Activated CD8-positive, alpha-beta memory T cell treated with anti-CD3 and anti-CD28 coated beads for 24 hours (primary cell): ENCODE measurements around the gene WWTR1.

Experiments used
- DNase-seq: peaks from one replicate; pipeline ENCODE4 v3.0.0-alpha.2; 2020

The WWTR1 gene

GRCh38 chr3:149523512-149524299 lies 134.1 kb downstream of the WWTR1 start:
- no peak for DNase-seq

- DNase-seq = no peak
Observed at GRCh38 chr3:149519912-149520311, 137.9 kb downstream of the WWTR1 start.

DNA sequence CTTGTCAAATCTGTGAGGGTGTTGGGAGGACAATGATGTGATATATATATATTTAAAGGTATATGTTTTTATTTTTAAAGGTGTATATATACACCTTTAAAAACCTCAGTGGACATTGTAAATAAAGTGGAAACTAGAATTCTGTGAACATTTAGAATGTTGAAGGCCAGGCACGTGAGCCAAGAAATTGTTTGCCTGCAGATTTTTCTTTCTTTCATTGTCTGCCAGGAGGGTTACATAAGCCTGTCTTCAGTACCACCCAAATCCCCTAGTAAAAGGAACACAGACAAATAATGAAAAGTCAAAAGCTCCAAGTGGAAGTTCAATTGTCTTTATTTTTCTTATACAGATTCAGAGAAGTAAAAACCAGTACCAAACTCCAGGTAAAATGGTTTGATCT lies 140.9 kb downstream of the WWTR1 start:
- no peak for DNase-seq

DNA sequence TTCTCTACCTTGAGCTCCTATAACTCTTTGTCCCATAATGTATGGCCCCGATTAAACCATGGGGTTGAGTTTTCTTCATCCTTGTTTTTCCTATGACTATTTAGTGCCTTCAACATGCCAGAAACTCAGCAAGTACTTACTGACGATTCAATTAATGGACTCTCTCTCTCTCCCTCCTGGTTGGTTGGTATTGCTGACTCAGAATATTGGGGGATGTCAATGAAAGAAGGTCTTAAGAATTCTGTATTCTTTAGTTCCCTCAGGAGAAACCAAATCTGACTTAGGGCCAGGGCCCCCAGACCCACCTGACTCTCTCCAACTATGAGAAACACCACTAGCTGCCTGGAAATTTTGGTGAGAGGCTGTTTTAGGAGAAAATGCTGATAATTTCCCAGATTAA lies 142.6 kb downstream of the WWTR1 start:
- no peak for DNase-seq

DNA sequence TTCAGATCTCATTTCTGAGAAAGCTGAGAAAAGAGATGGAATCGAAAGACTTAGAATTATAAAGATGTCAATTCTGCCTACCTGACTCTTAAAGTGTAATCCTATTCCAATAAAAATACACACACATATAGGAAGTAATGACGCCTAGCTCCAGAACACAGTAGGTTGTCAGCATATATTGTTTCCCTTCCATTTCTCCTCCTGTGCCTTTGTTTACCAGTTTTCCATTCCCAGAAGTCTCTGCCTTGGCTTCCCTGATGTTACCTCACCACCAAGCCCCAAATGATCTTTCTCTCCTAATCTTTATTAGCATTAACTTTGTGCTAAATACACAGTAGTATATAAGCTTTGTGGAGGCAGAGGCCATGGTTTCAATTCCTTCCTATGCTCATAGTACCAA lies 143.4 kb downstream of the WWTR1 start:
- no peak for DNase-seq

GRCh38 chr3:149512073-149512782 lies 145.6 kb downstream of the WWTR1 start:
- no peak for DNase-seq

- DNase-seq = no peak
Observed at GRCh38 chr3:149511040-149511626, 146.7 kb downstream of the WWTR1 start.

DNA sequence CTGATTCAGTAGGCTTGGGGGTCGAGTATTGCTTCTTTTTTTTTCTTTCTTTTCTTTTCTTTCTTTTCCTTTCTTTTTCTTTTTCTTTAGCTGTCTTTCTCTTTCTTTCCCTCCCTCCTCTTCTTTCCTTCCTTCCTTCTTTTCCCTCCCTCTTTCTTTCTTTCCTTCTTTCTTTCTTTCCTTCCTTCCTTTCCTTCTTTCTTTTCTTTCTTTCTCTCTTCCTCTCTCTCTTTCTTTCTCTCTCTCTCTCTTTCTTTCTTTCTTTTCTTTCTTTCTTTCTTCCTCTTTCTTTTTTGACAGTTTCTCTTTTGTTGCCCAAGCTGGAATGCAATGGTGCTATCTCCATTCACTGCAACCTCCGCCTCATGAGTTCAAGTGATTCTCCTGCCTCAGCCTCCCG lies 147.3 kb downstream of the WWTR1 start:
- DNase-seq = no peak

DNA sequence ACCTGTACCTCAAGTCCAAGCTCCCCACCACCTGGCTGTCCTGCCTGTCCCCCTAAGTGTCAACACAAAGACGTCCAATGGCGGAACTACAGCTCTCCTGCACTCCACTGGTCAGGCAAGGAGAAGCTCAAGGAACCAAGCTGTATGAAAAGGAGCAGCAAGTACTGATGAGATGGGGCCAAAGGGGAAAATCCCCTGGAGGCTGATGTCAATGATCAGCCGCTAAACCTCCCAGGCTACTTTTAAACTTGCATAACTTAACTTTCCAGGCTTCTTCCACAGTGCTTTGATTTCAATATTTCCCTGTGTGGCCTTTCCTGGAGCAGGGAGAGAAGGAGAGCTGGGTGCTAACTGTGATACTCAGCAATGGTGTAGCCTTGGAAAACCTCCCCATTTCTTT lies 148.3 kb downstream of the WWTR1 start:
- DNase-seq = no peak

DNA sequence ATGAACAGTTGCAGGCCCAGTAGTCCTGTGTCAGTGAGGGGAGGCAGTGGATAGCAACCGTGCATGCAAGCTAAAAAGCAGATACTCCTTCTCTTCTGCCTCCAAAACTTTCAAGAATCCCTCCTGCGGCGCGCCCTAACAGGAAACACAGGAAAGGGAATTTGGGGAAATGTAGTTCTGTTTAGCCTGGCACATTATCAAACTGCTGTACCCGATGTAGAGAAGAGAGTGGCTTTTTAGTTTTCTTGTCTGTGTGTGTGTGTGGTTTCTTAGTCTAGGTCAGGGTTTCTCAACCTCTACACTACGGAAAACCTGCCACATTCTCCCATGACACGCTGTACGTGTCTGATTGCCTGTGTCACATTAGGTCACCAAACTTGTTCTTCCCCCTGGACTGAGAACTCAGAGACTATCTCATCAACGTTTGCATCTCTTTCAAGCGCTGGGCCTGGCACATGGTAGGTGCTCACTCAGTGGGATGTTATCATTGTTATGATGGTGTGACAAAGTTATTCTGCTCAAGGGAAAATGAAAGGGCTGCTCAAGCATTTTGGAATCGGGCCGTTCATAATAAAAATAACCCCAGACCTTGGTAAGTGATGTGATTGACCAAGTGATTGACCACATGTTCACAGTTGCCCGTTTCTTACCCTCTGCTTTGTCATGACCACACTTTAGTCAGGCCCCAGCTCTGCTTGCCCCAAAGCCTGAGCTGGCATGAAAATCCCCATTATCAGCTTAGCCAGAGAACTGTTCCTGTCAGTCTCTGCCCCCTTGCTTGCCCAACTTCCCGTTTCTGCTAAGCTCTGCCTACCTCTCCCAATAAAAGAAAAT lies 150.1 kb downstream of the WWTR1 start:
- no peak for DNase-seq

GRCh38 chr3:149506965-149507364 lies 150.9 kb downstream of the WWTR1 start:
- no peak for DNase-seq

DNA sequence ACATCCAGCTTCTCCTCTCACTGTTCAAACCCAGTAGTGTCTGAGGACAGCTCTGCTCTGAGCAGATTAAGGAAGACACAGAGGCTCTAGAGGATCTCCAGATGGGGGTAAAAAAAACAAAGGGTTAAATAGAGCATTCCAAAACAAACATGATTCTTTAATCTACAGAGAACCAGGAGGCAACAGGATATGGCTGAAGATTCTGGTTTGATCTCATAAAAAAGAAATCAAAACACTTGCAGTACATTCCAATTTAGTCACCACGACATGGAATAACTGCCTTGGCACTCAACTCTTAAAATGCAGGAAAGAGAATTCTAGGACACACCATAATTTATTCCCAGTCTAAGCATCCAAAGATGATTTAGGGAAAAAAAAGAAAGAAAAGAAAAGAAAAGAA lies 151.3 kb downstream of the WWTR1 start:
- DNase-seq = no peak

- no peak for DNase-seq
Observed at GRCh38 chr3:149502438-149502837, 155.4 kb downstream of the WWTR1 start.

GRCh38 chr3:149501524-149501923 lies 156.3 kb downstream of the WWTR1 start:
- no peak for DNase-seq

DNA sequence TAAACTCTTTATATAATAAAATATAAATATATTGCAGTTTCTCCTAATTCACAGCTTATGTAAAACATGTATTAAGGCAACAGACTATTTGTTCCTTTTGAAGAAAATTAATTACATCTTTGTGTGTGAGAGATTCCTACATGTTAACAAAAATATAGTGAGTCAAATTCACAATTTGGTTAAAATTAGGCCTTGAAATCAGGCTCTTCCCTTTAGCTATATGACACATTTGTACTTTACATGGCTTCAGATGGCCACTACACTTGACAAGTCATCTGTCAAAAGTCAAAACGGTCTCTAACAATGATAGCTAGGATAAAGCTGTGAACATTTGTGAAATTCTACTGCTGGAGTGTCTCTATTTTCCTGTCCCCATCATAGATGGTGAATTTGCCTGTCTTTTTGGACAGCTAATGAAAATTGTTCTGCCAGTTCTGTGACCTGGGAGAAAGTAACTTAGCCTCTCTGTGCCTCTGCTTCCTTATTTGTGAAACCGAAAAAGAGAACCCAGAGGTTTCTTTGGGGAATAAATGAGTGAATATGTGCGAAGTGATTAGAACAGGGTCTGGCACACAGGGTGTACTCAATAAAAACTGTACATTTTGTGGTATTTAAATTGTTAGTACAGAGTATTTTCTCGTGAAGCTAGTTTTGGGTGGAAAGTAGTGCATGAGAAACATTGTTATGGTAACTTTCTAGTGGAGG lies 159.7 kb downstream of the WWTR1 start:
- no peak for DNase-seq

- DNase-seq = no peak
Observed at GRCh38 chr3:149496891-149497290, 160.9 kb downstream of the WWTR1 start.

GRCh38 chr3:149495581-149496125 lies 162.2 kb downstream of the WWTR1 start:
- DNase-seq = no peak

- no peak for DNase-seq
Observed at GRCh38 chr3:149494759-149495580, 162.9 kb downstream of the WWTR1 start.

- no peak for DNase-seq
Observed at GRCh38 chr3:149494022-149494758, 163.6 kb downstream of the WWTR1 start.

DNA sequence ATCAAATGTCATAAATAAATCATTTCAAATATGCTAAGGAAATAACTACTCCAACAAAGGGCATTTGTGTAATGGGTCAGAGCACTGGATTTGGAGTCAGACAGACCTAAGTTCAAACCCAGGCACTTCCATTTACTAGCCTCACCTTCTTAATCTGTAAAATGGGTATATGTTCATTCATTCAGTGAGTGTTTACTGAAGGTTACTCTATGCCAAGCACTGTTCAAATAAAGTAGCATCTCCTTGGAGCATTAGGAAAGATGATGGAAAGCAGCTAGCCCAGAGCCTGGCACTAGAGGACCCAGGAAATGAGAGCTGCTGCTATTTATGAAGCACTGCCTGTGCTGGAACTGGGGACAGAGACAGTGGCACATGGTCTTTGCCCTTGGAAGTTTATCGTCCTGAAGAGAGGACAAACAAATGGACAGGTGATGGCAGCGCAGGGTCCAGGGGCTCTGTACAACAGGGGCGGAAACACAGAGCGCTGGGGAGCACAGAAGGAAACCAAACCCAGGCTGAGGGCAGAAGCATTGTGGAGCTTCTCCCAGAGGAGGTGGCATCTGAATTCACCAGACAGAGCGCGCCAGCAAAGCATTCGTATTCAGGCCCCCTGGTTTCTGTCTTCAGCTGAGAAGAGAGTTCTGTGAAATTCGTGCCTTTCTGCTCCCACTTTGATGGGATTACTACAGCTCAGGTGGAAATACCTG lies 164.4 kb downstream of the WWTR1 start:
- no peak for DNase-seq
